GDM1 (cell line): Measurements from ENCODE around the gene CEP89.
"Not testable (repeated sequence)": the region's sequence is repeated elsewhere in the genome, so short reads cannot be mapped to it uniquely, and the experiment has no call there.

Experiments used
- DNase-seq: peaks from one replicate; lab custom pipeline; 2025; lab: John Stamatoyannopoulos, UW

CEP89 gene

DNA sequence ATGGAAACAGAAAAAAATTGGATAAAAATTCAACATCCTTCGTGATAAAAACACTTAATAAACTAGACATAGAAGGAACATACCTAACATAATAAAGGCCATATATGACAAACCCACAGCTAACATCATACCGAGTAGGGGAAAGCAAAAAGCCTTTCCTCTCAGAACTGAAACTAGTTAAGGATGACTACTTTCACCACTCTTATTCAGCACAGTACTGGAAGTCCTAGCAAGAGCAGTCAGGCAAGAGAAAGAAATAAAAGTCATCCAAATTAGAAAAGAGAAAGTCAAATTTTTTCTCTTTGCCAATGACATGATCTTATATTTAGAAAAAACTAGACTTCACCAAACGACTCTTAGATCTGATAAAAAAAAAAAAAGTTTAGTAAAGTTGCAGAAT is 76.4 kb downstream of the CEP89 start:
- DNase-seq = no peak

DNA sequence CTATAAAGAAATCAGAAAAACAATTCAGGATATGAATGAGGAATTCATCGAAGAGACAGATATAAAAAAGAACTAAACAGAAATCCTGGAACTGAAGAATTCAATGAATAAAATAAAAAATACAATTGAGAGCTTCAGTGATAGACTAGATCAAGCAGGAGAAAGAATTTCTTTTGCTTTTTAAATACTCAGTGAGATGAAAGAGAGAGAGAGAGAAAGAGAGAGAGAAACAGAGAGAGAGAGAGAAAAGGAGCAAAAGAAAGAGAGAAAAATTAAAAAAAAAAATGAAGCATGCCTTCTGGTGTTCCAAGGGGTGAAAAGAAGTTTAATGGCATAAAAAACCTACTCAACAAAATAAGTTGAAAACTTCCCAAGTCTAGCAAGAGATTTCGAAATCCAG is 80.1 kb downstream of the CEP89 start:
- DNase-seq = no peak

DNA sequence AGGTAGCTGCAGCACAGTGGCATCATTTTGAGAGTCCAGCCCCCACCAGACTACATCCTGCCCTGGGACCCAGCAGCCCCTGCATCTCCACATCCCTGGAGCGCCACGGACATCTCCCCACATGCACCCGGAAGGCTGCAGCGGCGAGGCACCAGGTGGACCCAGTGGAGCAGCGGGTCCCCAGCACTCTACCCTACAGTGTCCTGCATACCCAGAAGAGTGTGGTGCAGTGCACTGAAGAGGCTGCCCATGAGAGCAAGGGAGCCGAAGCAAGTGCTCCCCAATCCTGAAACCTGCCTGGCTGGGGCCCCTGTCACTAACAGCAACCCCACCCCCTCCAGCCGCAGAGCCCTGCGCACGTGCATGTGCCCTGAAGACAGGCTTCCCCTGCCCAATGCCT is 80.9 kb downstream of the CEP89 start:
- DNase-seq = no peak

DNA sequence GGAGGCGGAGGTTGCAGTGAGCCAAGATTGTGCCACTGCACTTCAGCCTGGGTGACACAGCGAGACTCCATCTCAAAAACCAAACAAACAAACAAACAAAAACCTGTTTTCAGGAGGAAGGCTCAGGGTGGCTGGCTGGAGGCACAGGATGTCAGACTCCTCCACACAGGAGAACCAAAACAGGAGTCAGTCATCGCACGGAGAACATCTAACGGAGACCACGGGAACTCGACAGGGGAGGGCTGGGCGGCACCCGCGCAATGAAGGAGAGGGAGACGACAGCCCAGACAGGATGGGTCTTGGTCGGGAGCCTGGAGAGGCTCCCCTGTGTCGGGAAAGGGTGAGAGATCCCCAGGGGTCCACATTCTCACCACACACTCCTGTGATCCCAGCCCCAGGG is 81.4 kb downstream of the CEP89 start:
- no peak for DNase-seq

DNA sequence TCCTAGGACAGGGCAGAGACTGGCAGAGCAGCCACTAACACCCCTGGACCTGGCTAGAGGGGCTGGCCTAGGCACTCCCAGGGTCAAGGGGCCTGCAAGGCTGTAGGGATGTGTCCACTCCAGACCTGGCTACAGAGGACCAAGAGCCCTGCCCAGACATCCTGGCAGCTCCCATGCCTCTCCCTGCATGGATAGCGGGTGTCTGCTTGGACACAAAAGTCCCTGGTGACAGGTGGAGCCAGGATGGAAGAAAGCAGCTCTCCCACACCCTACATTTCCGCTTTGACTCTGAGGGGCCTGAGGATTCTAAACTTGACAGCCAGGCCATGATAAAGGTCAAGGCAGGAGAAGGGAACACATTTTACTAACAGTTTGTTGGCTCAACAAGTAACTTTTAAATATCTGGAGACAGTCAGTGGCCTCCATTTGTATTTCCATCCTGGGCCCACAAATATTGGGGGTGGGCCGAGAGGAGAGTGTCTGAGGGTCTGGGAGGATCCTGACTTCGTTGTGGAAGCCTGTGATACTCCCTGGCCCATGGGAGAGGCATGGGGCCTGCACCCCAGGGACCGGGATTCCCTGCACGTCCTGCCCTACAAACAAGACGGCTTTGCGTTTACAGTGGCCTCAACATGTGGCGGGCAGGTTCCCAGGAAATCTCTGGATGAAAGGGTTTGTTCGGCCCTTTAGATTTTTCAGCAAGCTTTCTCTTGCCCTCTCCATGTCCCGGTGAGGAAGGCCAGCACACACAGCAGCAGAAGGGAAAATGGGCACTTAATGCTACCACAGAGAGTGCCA is 82.4 kb downstream of the CEP89 start:
- DNase-seq = no peak

DNA sequence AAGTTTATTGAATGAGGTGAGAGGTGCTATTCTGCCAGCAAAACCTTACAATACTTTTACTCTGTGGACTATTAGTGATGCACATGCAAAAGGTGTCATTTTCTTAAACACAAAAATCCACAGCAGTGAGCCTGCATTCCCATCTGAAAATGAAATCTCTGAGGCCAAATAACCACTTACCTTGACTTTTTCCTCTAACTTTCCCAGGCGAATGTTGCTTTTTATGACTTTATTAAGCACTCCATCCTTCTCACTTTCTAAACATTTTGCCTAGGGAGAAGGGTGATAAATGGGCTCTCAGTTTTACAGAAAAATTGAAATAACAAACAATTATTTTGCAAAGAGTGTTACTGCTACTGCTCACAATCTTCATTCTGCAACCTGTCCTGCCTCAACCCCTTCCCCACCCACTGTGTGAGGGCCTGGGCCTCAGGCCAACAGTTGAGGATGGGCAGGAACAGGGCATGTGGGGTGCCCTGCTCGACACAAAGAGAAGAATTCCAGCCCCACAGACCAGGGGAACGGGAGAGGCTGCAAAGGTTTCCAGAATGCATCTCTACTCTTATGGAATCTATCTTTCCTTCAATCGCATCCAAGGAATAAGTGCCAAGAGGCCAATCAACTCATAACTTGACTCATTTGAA is 84.1 kb downstream of the CEP89 start:
- DNase-seq = no peak

DNA sequence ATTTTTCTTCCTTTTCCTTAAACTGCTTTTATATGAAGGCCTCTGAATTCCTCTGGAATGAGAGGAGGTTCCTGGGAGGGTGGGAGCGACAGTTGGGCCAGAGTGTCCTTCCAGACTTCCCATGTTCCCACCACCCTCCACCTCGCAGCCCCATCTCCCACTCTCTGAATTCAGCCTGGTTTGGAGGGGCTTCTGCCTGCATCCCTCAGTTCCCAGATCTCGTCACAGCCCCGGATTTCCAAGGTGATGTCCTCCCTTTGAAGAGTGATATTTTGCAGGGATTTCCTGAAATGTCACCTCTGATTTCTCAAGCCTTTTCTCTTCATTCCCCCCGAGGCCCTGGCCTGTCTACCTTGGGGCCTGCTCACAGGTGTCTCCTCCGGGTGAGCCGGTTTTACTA is 85.5 kb downstream of the CEP89 start:
- DNase-seq = no peak

DNA sequence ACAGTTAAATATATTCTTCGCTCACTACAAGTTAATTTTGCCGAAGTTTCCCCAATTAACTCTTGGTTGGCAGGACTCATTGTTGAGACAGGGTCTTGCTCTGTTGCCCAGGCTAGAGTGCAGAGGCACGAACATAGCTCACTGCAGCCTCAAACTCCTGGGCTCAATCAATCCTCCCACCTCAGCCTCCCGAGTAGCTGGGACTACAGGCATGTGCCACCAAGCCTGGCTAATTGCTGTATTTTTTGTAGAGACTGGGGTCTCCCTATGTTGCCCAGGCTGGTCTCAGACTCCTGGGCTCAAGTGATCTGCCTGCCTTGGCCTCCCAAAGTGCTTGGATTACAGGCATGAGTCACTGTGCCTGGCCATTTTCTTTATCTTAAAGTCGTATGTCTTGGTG is 86.5 kb downstream of the CEP89 start:
- DNase-seq = not testable (repeated sequence)

DNA sequence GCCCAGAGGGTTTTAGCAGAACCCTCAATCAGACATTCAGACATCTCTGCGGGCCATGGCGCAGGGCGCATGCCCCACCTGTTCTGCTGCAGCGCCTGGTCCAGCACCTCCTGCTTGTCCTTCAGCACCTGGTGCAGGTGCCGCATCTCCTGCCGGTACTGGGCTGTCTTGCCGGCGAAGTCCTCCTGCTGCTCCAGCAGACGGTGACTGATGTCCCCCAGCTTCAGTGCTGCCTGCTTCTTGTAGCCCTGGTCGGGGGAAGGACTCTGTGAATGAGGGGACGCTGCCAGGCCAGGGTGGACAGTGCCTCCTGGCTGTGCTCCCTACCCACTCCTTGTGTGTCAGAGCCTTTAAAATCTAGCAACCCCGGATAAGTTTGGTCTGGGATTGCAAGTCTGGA is 90.0 kb downstream of the CEP89 start:
- no peak for DNase-seq

DNA sequence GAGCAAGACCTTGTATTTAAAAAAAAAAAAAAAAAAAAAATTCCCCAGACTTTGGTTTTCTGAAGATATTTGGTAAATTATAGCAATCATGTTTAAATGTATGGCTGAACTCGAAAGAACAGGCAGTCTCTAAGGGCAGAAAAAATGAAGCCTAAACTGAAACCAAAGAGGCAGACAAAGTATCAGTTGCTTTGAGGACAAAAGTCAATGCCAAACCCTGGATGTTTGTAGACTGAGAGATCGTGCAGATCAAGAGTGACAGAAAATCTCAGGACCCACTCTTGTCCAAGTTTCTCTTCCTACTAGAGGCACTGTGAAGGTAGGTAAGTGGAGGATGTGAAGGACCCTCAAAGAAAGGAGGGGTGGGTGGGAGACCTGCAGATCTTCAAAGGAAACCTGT is 91.1 kb downstream of the CEP89 start:
- DNase-seq = no peak

DNA sequence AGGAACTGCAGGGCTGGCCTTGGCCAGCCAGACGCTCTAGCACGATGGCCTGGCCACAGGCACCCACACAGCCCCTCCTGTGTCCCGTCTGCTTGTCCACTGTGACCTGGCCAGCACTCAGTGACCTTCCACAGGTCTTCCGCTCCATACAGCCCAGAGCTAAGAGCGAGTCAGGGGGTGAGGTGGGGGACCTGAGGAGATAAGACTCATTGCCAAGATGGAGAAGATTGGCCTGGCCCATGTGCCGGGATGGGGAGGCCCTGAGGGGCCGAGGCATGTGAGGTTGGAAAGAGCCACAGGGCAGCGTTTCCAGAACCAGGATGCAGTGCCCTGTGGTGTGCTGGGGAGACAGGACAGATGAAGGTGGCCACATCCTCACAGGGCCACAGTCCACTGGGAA is 92.0 kb downstream of the CEP89 start:
- DNase-seq = no peak

DNA sequence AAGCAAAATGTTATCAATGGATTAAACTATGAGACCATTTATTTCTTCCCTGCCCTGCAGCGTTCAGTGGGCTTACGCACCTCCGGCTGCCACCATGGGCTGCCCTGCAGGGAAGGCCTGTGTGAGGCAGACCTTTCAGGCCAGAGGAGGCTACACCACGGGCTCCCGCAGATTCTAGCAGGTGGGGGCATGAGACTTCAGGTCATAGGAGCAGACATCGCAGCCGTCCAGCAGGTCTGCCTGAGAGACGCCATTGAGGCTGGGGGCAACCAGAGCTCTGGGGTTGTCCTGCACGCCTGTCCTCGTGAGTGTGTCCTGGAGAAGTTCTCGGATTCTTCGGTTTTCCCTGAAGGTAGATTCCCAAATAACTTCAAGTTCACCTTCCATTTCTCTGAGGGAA is 92.8 kb downstream of the CEP89 start:
- DNase-seq = no peak

DNA sequence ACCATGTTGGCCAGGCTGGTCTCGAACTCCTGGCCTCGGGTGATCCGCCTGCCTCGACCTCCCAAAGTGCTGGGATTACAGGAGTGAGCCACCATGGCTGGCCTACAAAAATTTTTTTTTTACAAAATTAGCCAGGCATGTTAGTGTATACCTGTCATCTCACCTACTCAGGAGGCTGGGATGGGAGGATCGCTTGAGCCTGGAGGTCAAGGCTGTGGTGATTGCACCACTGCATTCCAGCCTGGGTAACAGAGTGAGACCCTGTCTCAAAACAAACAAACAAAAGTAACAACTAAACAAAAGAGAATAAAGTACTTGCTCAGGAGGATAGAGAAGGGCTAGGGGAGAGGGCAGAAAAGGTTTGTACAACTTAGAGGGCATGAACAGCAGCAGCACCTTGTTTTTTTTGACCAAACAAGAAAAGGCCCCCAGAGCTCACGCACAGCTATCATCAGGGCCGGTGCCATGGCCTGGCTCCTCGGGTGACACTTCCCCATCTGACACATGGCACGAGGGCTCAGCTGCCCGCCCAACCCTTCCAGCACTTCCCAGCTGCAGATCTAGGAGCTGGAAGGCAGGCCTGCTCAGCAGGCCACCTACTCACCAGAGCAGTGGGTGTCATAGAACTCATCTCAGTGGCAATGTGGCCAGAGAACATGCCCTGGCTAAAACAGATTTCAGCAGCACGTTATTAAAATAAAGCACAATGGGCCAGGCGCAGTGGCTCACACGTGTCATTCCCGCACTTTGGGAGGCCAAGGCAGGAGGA is 93.6 kb downstream of the CEP89 start:
- DNase-seq = no peak

DNA sequence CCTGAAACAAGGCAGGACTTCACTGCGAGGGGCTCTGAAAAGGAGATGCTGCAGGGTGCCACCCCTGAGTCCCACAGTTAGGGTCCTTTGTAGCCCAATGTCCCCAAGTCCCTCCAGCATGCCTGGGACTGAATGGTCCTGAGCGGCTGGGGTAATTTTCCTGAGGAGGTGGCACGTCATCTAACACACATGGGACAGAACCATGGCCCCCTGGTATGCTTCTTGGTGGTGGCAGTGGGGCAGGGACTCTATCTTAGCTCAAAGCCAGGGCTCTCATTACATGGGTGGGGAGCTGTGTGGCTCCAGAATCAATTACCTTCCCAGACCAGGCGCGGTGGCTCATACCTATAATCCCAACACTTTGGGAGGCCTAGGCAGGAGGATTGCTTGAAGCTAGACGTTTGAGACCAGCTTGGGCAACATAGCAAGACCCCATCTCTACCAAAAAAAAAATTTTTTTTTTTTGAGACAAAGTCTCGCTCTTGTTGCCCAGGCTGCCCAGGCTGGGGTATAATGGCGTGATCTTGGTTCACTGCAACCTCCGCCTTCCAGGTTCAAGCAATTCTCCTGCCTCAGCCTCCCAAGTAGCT is 94.3 kb downstream of the CEP89 start:
- DNase-seq = no peak

DNA sequence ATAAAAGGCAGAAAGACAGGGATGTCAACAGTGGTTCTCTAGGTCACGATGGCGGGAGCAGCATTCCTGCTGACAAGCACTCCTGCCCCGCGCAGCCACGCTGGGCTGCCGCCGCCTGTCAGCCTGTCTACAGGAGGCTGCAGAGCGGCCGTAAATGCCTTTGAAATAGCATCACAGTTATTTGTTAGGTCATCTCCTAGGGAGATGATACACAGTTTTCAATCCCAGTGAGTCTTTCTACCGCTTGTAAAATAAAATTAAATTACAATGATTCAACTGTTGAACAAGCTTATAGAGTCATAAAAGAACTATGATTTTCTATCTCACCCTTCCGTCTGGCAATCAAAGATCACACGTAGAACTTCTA is 94.9 kb downstream of the CEP89 start:
- DNase-seq = no peak

DNA sequence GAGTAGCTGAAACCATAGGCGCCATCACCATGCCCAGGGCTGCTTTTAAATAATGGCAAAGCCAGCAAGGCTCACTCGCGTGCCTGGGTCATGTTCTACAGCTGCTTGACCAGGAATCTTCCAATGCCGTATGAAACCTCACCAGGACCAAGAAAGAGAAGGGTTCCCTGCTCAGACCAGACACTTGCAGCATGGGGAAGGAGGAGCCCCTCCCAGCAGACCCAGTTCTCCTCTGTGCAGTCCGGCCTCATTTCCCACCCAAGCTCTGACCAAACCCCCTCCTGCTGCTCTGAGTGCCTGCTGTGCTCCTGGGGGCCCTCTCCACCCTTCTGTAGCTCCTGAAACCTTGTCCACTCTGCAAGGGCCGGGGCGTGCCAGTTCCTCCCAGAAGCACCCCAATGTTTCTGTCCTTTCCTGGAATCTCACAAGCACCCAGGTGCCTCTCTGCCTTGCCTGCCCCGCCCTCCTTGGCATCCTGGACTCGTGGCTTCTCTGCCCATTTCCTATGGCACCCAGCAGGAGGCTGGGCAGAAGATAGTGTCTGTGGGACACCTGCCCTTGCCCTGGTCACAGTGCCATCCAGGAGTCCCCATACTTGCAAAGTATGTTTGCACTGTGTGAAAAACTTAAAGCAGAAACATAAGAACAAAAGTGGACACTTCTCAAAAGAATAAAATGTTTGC is 95.4 kb downstream of the CEP89 start:
- no peak for DNase-seq

DNA sequence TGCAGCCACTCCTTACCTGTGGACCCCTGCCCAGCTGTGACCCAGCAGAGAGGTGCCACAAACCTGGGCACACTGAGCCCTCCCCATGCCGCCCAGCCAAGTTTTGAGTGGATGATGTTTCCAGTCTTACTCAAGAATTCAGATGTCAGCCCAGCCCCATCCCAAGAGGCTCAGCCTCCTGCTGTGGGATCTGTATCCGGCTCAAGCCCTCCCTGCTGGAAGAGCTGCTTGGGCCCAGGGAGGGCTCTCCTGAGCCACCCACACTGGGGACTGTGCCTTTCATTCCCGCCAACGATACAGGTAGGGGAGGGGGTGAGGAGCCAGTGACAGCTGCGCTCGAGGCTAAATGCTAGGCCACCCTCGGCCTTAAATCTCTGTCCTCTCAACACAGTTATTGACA is 96.3 kb downstream of the CEP89 start:
- no peak for DNase-seq

DNA sequence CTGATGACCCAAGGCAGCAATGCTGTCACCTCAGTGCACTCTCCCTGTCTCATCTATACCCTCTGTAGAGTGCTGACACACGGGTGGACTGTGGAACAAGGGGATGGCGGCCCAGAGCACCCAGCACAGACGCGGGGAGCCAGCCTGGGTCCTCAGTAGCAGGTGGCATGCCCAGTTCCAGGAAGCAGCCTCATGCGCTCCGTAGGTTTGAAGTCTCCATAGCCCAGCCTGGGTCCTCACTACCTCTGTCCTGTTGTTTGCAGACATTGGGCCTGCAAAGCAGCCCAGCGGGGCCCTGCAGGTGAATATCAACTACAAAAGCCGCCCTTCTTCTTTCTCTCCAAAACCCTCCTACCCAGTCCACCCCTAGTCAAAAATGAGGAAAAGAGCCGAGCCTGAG is 97.2 kb downstream of the CEP89 start:
- no peak for DNase-seq

DNA sequence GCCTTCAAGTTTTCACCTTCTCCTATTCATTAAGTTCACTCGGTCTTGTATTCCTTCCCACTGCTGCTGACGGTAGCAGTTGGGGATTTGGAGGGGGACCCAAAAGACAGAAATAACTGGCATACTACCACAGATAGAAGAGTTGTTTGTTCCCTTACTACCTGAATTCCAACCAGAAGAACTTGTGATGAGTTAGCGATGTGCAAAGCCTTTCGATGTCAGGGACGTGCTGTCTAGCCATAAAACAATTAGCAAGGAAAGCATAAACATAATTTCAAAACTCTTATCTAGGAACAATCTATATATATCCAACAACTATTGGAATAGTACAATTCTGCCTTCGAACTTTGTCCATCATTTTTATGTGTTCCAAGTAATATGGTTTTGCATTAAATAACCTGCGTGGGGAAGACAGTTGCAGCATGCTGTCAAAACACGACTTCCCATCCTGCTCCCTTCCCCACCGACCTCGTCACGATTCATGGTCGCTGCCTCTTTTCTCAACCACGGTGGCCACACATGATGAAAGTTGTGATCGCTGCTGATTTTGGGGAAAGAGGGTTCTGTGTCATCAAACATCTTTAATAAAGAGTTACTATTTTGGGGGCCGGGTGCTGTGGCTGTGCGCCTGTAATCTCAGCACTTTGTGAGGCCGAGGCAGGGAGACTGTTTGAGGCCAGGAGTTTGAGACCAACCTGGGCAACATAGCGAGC is 98.4 kb downstream of the CEP89 start:
- no peak for DNase-seq

DNA sequence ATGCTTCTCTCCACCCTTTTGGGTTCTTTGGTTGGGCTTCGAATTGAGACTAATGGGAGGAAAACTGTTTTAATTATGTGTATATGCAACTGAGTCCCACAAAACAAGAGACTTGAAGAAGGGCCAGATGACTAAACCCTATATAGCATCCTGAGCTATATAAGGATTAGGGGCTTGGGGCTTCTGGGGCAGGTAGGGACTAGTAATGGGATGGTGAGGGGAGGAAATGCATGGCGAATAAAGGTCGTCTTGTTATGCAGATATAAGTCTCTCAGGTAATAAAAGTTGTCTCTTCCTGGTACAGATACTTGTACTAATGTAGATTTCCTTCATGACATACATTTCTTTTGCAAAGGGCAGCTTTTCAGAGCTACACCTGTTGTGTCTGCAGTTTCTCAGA is 99.4 kb downstream of the CEP89 start:
- DNase-seq = no peak

DNA sequence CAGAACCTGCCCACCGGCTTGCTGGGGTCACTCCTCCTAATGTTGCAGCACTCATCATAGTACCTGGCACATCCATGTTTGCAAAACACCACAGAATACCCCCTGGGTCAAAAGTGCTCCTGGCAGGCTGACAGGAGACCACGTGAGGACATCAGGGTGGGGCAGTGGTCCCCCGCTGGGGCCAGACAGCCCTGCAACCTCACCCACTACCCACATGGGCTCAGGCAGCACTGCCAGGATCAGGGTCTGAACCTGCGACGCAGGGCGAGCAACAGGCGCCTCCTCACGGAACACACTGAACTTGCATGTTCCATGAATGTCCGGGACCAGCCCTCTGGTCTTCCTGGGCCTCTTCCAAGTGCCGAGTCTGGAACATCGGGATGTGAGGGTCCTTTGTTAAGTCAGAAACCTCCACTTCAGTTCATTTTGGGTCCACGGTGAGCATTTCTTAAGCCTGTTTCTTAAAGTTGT is 100.7 kb downstream of the CEP89 start:
- DNase-seq = no peak
